SK-N-SH (cell line): ENCODE measurements around the gene GTPBP3.

Experiments
- EP300 ChIP-seq, 2 experiments: IDR thresholded peaks; 2 replicates each; pipeline versions ENCODE4 v1.4.0 to v1.6.1; 2012; ENCODE audit warnings: borderline replicate concordance in 1 of 2, low read depth in 1 of 2, low read length in 1 of 2
- EZH2phosphoT487 ChIP-seq: fragments of 200-600 bp; sonication (generic); IDR thresholded peaks from 2 replicates; pipeline ENCODE4 v1.6.1; 2017; ENCODE audit warnings: low read depth, mixed run types, mild to moderate bottlenecking, antibody characterized with exemption, moderate library complexity, borderline replicate concordance
- FOSL2 ChIP-seq: IDR thresholded peaks from 2 replicates; pipeline ENCODE4 v1.4.0; 2012; ENCODE audit warnings: low read depth, mild to moderate bottlenecking, moderate library complexity, borderline replicate concordance
- MXI1 ChIP-seq: IDR thresholded peaks from 2 replicates; pipeline ENCODE4 v1.6.1; 2012; ENCODE audit warnings: mild to moderate bottlenecking, low read depth, low read length, improper control_type of control experiment
- POLR2AphosphoS5 ChIP-seq: IDR thresholded peaks from 2 replicates; pipeline ENCODE4 v1.6.1; 2012; ENCODE audit warnings: low read depth, low read length
- TAF1 ChIP-seq: IDR thresholded peaks from 2 replicates; pipeline ENCODE4 v1.6.1; 2012; ENCODE audit warnings: low read depth, mild to moderate bottlenecking, low read length, moderate library complexity, borderline replicate concordance
- TF ChIP-seq, protein P1 (sequence below): fragments of 200-600 bp; sonication (generic); IDR thresholded peaks from 2 replicates; pipeline ENCODE4 v1.6.1; 2017; ENCODE audit warnings: antibody characterized with exemption, mild to moderate bottlenecking, moderate library complexity
- TF ChIP-seq, protein P2 (sequence below): fragments of 150-350 bp; IDR thresholded peaks from 2 replicates; pipeline ENCODE4 v1.6.1; 2017; ENCODE audit warnings: antibody characterized with exemption, low read length, low read depth, borderline replicate concordance
- TF ChIP-seq, protein P3 (sequence below): IDR thresholded peaks from 2 replicates; pipeline ENCODE4 v1.4.0; 2012; ENCODE audit warnings: low read depth
- TF ChIP-seq, protein P4 (sequence below): IDR thresholded peaks from 2 replicates; pipeline ENCODE4 v1.6.1; 2012; ENCODE audit warnings: mild to moderate bottlenecking, low read depth, low read length, moderate library complexity

GRCh38 chr19:17324357-17325114 lies 12.8 kb upstream of the GTPBP3 start:
- TF ChIP-seq, protein P1, sequence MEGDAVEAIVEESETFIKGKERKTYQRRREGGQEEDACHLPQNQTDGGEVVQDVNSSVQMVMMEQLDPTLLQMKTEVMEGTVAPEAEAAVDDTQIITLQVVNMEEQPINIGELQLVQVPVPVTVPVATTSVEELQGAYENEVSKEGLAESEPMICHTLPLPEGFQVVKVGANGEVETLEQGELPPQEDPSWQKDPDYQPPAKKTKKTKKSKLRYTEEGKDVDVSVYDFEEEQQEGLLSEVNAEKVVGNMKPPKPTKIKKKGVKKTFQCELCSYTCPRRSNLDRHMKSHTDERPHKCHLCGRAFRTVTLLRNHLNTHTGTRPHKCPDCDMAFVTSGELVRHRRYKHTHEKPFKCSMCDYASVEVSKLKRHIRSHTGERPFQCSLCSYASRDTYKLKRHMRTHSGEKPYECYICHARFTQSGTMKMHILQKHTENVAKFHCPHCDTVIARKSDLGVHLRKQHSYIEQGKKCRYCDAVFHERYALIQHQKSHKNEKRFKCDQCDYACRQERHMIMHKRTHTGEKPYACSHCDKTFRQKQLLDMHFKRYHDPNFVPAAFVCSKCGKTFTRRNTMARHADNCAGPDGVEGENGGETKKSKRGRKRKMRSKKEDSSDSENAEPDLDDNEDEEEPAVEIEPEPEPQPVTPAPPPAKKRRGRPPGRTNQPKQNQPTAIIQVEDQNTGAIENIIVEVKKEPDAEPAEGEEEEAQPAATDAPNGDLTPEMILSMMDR = no peak
- TF ChIP-seq TAF1 = no peak
- TF ChIP-seq, protein P2, sequence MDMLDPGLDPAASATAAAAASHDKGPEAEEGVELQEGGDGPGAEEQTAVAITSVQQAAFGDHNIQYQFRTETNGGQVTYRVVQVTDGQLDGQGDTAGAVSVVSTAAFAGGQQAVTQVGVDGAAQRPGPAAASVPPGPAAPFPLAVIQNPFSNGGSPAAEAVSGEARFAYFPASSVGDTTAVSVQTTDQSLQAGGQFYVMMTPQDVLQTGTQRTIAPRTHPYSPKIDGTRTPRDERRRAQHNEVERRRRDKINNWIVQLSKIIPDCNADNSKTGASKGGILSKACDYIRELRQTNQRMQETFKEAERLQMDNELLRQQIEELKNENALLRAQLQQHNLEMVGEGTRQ = no peak
- TF ChIP-seq EP300 (IDR thresholded peaks at IDR 0.05; ENCODE audit: borderline replicate concordance in 1 of 2, low read depth in 1 of 2, low read length in 1 of 2) = no peak
- TF ChIP-seq MXI1 = no peak
- TF ChIP-seq, protein P3, sequence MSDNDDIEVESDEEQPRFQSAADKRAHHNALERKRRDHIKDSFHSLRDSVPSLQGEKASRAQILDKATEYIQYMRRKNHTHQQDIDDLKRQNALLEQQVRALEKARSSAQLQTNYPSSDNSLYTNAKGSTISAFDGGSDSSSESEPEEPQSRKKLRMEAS = no peak
- no peak for TF ChIP-seq EZH2phosphoT487
- TF ChIP-seq, protein P4, sequence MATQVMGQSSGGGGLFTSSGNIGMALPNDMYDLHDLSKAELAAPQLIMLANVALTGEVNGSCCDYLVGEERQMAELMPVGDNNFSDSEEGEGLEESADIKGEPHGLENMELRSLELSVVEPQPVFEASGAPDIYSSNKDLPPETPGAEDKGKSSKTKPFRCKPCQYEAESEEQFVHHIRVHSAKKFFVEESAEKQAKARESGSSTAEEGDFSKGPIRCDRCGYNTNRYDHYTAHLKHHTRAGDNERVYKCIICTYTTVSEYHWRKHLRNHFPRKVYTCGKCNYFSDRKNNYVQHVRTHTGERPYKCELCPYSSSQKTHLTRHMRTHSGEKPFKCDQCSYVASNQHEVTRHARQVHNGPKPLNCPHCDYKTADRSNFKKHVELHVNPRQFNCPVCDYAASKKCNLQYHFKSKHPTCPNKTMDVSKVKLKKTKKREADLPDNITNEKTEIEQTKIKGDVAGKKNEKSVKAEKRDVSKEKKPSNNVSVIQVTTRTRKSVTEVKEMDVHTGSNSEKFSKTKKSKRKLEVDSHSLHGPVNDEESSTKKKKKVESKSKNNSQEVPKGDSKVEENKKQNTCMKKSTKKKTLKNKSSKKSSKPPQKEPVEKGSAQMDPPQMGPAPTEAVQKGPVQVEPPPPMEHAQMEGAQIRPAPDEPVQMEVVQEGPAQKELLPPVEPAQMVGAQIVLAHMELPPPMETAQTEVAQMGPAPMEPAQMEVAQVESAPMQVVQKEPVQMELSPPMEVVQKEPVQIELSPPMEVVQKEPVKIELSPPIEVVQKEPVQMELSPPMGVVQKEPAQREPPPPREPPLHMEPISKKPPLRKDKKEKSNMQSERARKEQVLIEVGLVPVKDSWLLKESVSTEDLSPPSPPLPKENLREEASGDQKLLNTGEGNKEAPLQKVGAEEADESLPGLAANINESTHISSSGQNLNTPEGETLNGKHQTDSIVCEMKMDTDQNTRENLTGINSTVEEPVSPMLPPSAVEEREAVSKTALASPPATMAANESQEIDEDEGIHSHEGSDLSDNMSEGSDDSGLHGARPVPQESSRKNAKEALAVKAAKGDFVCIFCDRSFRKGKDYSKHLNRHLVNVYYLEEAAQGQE = no peak
- no peak for TF ChIP-seq POLR2AphosphoS5
- no peak for TF ChIP-seq FOSL2
